ENCODE data around the gene F13A1. TPM values are rescaled to one million over a fixed set of nuclear protein-coding genes. Genes with fewer than 3 reads are reported as not detected.

F13A1 gene
- total and polyA plus RNA-seq, 4 experiments from 2014 or later = 0.06 to 0.44 (median 0.33) TPM; not detected in 1

- POLR2A ChIA-PET (ENCODE audit: partially characterized antibody) = no interaction called here
- DNase-seq = no peak
- H3K4me1 Mint-ChIP-seq = peaks cover 0 to 3% (median 0%) of the 10 kb centered on the region in 4 donors
- Histone ChIP-seq H3K27me3 (ENCODE audit: insufficient read depth, low read length) (no peaks in the 10 kb centered on the region), H3K4me3 (ENCODE audit: low read length in 2 of 2) (no peak overlapping the region), H3K36me3 (ENCODE audit: insufficient read depth, low read length) (no peaks in the 10 kb centered on the region), H3K27ac (ENCODE audit: low read depth, low read length) (no peak overlapping the region), H3K4me1 (ENCODE audit: insufficient read depth, low read length) (no peaks in the 10 kb centered on the region), H3K9me3 (ENCODE audit: control insufficient read depth in 1 of 2, low read length in 2 of 2) (no peaks in the 10 kb centered on the region)
- H3K27ac Mint-ChIP-seq = no peak overlapping the region
- intact Hi-C loops (cut with micrococcal nuclease) = no loop called here
- H3K27me3 Mint-ChIP-seq = peaks cover 0 to 7% of the 10 kb centered on the region in 2 donors
- H3K36me3 Mint-ChIP-seq = no peaks in the 10 kb centered on the region
- CTCF ChIA-PET (ENCODE audit: partially characterized antibody) = no interaction called here
- H3K4me3 Mint-ChIP-seq = no peak overlapping the region
- H3K9me3 Mint-ChIP-seq = peaks cover 0 to 4% (median 0%) of the 10 kb centered on the region in 8 donors
Measured at GRCh38 chr6:6332811-6333244, 12.4 kb upstream of the F13A1 start.

- Histone ChIP-seq H3K4me1 (ENCODE audit: insufficient read depth, low read length) (no peaks in the 10 kb centered on the region), H3K9me3 (ENCODE audit: control insufficient read depth in 1 of 2, low read length in 2 of 2) (no peaks in the 10 kb centered on the region), H3K36me3 (ENCODE audit: insufficient read depth, low read length) (no peaks in the 10 kb centered on the region), H3K27me3 (ENCODE audit: insufficient read depth, low read length) (no peaks in the 10 kb centered on the region), H3K4me3 (ENCODE audit: low read length in 2 of 2) (no peak overlapping the region), H3K27ac (ENCODE audit: low read depth, low read length) (no peak overlapping the region)
- Mint-ChIP-seq H3K4me1 (peaks cover 0 to 3% (median 0%) of the 10 kb centered on the region in 4 donors), H3K4me3 (no peak overlapping the region), H3K27me3 (peaks cover 0 to 13% of the 10 kb centered on the region in 2 donors), H3K27ac (no peak overlapping the region), H3K36me3 (no peaks in the 10 kb centered on the region), H3K9me3 (peaks cover 0 to 4% (median 0%) of the 10 kb centered on the region in 8 donors)
- ChIA-PET CTCF (ENCODE audit: partially characterized antibody) (no interaction called here), POLR2A (ENCODE audit: partially characterized antibody) (no interaction called here)
- DNase-seq = no peak
- intact Hi-C loops (cut with micrococcal nuclease) = no loop called here
Measured at GRCh38 chr6:6331946-6332601, 11.6 kb upstream of the F13A1 start.

DNA sequence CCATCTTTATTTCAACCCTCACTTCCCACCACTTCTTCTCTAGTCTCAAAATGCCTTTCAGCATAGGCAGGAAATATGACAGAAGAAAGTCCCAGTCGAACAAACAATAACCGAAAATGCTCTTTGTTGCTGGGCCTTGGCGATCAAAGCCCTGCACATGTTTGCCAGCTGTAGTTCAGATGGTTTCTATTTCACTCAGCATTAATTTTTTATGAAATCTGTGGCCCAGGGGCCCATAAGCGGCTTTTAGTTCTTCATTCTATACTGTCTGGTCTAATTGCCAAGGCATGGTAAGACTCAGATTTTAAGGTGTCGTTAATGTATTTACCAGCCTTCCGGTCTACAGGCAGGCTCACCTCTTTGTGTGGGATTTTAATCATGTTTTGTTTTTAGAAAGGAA is 10.9 kb upstream of the F13A1 start:
- Histone ChIP-seq H3K4me3 (ENCODE audit: low read length in 2 of 2) (no peak overlapping the region), H3K36me3 (ENCODE audit: insufficient read depth, low read length) (no peaks in the 10 kb centered on the region), H3K27me3 (ENCODE audit: insufficient read depth, low read length) (no peaks in the 10 kb centered on the region), H3K4me1 (ENCODE audit: insufficient read depth, low read length) (no peaks in the 10 kb centered on the region), H3K9me3 (ENCODE audit: control insufficient read depth in 1 of 2, low read length in 2 of 2) (no peaks in the 10 kb centered on the region), H3K27ac (ENCODE audit: low read depth, low read length) (no peak overlapping the region)
- intact Hi-C loops (cut with micrococcal nuclease) = no loop called here
- peaks cover 0 to 3% (median 0%) of the 10 kb centered on the region in 4 donors for H3K4me1 Mint-ChIP-seq
- ChIA-PET CTCF (ENCODE audit: partially characterized antibody) (no interaction called here), POLR2A (ENCODE audit: partially characterized antibody) (no interaction called here)
- H3K9me3 Mint-ChIP-seq = peaks cover 0 to 2% (median 0%) of the 10 kb centered on the region in 8 donors
- H3K4me3 Mint-ChIP-seq = peak overlapping the region in 1 of 8 donors; percentile 13
- H3K27me3 Mint-ChIP-seq = peaks cover under 1 to 14% of the 10 kb centered on the region in 2 donors
- no peak for DNase-seq
- no peak overlapping the region for H3K27ac Mint-ChIP-seq
- no peaks in the 10 kb centered on the region for H3K36me3 Mint-ChIP-seq

DNA sequence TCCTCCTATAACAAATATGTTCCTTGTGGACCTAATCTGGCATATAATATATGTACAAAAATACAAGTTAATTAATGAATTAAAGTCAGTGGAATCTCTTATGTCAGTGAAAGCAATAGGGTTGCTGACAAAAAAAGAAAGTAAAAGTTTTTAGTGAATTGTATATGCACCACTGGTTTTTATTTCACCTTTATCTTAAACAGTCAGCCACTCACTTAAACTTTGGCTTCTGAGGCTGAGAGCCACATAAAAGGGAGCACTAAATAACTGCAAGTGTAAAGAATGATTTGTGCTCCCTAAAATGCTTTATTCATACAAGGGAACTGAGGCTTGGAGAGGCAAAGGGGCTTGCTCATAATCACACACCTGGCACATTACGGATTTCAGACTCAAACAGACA is 9.9 kb upstream of the F13A1 start:
- no peaks in the 10 kb centered on the region for H3K4me1 ChIP-seq (ENCODE audit: insufficient read depth, low read length)
- Mint-ChIP-seq H3K36me3 (no peaks in the 10 kb centered on the region), H3K9me3 (peaks cover 0 to 1% (median 0%) of the 10 kb centered on the region in 8 donors), H3K27me3 (peaks cover 2 to 17% of the 10 kb centered on the region in 2 donors), H3K4me1 (peaks cover 0 to 3% (median 0%) of the 10 kb centered on the region in 4 donors), H3K27ac (no peak overlapping the region), H3K4me3 (no peak overlapping the region)
- no peak overlapping the region for H3K4me3 ChIP-seq (ENCODE audit: low read length in 2 of 2)
- no peak overlapping the region for H3K27ac ChIP-seq (ENCODE audit: low read depth, low read length)
- intact Hi-C loops (cut with micrococcal nuclease) = no loop called here
- H3K27me3 ChIP-seq (ENCODE audit: insufficient read depth, low read length) = no peaks in the 10 kb centered on the region
- H3K36me3 ChIP-seq (ENCODE audit: insufficient read depth, low read length) = no peaks in the 10 kb centered on the region
- DNase-seq = no peak
- CTCF ChIA-PET (ENCODE audit: partially characterized antibody) = no interaction called here
- no peaks in the 10 kb centered on the region for H3K9me3 ChIP-seq (ENCODE audit: control insufficient read depth in 1 of 2, low read length in 2 of 2)
- POLR2A ChIA-PET (ENCODE audit: partially characterized antibody) = no interaction called here

GRCh38 chr6:6328451-6328850 is 8.0 kb upstream of the F13A1 start:
- no peak for DNase-seq

DNA sequence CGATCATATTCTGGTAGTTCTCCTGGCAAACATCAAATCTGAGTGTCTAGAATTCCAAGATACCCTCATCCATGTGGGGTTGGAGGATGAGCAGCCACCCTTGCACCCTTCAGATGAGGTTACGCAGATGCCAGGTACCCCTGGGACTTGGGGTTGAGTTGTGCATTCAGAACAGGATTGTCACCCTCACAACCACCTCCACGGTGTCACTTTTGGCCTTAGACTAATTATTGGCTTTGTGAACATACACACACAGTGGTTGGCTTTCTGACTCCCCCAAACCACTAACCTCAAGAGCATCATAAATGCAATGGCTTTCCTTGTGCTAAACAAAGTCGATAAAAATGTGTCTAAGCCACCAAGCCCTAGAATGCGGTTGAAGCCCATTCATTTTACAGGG is 2.9 kb upstream of the F13A1 start:
- intact Hi-C loops (cut with micrococcal nuclease) = no loop called here
- no peak overlapping the region for H3K27ac ChIP-seq (ENCODE audit: low read depth, low read length)
- H3K27me3 ChIP-seq (ENCODE audit: insufficient read depth, low read length) = no peaks in the 10 kb centered on the region
- H3K4me3 Mint-ChIP-seq = no peak overlapping the region
- no peaks in the 10 kb centered on the region for H3K36me3 Mint-ChIP-seq
- H3K27me3 Mint-ChIP-seq = peaks cover 27 to 50% of the 10 kb centered on the region in 2 donors
- no peaks in the 10 kb centered on the region for H3K4me1 ChIP-seq (ENCODE audit: insufficient read depth, low read length)
- H3K36me3 ChIP-seq (ENCODE audit: insufficient read depth, low read length) = no peaks in the 10 kb centered on the region
- no peaks in the 10 kb centered on the region for H3K9me3 ChIP-seq (ENCODE audit: control insufficient read depth in 1 of 2, low read length in 2 of 2)
- peaks cover 0 to 3% (median 0%) of the 10 kb centered on the region in 4 donors for H3K4me1 Mint-ChIP-seq
- POLR2A ChIA-PET (ENCODE audit: partially characterized antibody) = no interaction called here
- peaks cover 0 to 2% (median 0%) of the 10 kb centered on the region in 8 donors for H3K9me3 Mint-ChIP-seq
- CTCF ChIA-PET (ENCODE audit: partially characterized antibody) = no interaction called here
- no peak for DNase-seq
- H3K4me3 ChIP-seq (ENCODE audit: low read length in 2 of 2) = no peak overlapping the region
- H3K27ac Mint-ChIP-seq = no peak overlapping the region

More at GRCh38 chr6:6328451-6328850, 8.0 kb upstream of the F13A1 start:
- H3K9me3 Mint-ChIP-seq = no peaks in the 10 kb centered on the region
- intact Hi-C loops (cut with micrococcal nuclease) = no loop called here
- Histone ChIP-seq H3K36me3 (ENCODE audit: insufficient read depth, low read length) (no peaks in the 10 kb centered on the region), H3K27me3 (ENCODE audit: insufficient read depth, low read length) (no peaks in the 10 kb centered on the region), H3K4me1 (ENCODE audit: insufficient read depth, low read length) (no peaks in the 10 kb centered on the region), H3K4me3 (ENCODE audit: low read length in 2 of 2) (no peak overlapping the region), H3K27ac (ENCODE audit: low read depth, low read length) (no peak overlapping the region), H3K9me3 (ENCODE audit: control insufficient read depth in 1 of 2, low read length in 2 of 2) (no peaks in the 10 kb centered on the region)
- peaks cover 2 to 17% of the 10 kb centered on the region in 2 donors for H3K27me3 Mint-ChIP-seq
- ChIA-PET CTCF (ENCODE audit: partially characterized antibody) (no interaction called here), POLR2A (ENCODE audit: partially characterized antibody) (no interaction called here)
- peaks cover 0 to 3% (median 0%) of the 10 kb centered on the region in 4 donors for H3K4me1 Mint-ChIP-seq
- H3K4me3 Mint-ChIP-seq = no peak overlapping the region
- H3K36me3 Mint-ChIP-seq = no peaks in the 10 kb centered on the region
- no peak overlapping the region for H3K27ac Mint-ChIP-seq

- intact Hi-C loops (cut with micrococcal nuclease) = no loop called here
- no peak overlapping the region for H3K27ac ChIP-seq (ENCODE audit: low read depth, low read length)
- Mint-ChIP-seq H3K36me3 (no peaks in the 10 kb centered on the region), H3K4me1 (peaks cover 0 to 3% (median 0%) of the 10 kb centered on the region in 4 donors), H3K4me3 (no peak overlapping the region), H3K27ac (no peak overlapping the region), H3K9me3 (peaks cover 0 to 2% (median 0%) of the 10 kb centered on the region in 8 donors), H3K27me3 (peaks cover 27 to 55% of the 10 kb centered on the region in 2 donors)
- H3K4me1 ChIP-seq (ENCODE audit: insufficient read depth, low read length) = no peaks in the 10 kb centered on the region
- no peaks in the 10 kb centered on the region for H3K9me3 ChIP-seq (ENCODE audit: control insufficient read depth in 1 of 2, low read length in 2 of 2)
- POLR2A ChIA-PET (ENCODE audit: partially characterized antibody) = no interaction called here
- CTCF ChIA-PET (ENCODE audit: partially characterized antibody) = no interaction called here
- H3K36me3 ChIP-seq (ENCODE audit: insufficient read depth, low read length) = no peaks in the 10 kb centered on the region
- no peak for DNase-seq
- no peaks in the 10 kb centered on the region for H3K27me3 ChIP-seq (ENCODE audit: insufficient read depth, low read length)
- no peak overlapping the region for H3K4me3 ChIP-seq (ENCODE audit: low read length in 2 of 2)
Measured at GRCh38 chr6:6320901-6321300, 439 bp upstream of the F13A1 start.

All from CD4-positive, alpha-beta memory T cell (primary cell).